Stimulated activated CD8-positive, alpha-beta memory T cell treated with anti-CD3 and anti-CD28 coated beads, Interleukin-7, amount 100 ng/mL, for 24 hours (primary cell): ENCODE results near the gene TYW1.
"Not testable (repeated sequence)": the region's sequence is repeated elsewhere in the genome, so short reads cannot be mapped to it uniquely, and the experiment has no call there.

Experiments
- DNase-seq: peaks from one replicate; pipeline ENCODE4 v3.0.0-alpha.2; 2020; ENCODE audit warnings: low read depth

TYW1 gene

DNA sequence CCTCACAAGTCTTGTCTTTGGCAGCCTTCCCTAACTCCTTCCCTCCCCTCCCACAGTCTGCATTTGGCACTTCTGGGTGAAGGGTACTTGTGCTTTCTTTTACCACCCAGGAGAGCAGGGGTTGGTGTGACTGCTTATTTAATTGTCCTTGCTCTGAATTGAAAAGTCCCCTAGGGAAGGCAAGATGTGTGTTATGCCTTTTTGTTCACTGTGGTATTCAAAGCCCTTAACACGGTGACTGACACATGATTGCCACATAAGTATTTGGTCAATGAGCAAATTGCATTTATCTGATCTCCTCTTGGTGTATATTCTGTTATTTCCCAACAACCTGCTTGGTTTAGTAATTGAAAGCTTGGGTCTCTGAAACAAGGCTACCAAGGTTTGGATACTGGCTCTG lies 134.1 kb downstream of the TYW1 start:
- not testable (repeated sequence) for DNase-seq

DNA sequence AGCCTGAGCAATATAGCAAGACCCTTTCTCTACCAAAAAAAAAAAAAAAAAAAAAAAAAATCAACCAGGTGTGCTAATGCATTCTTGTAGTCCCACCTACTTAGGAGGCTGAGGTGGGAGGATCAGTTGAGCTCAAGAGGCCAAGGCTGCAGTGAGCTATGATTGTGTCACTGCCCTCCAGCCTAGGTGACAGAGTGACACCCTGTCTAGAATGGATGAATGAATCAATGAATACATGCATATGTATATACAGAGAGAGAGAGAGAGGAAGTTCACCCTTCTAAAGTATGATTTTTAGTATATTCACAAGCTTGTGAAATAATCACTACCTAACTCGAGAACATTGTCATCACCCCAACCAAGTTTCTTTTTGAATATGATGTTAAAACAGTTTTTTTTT lies 138.3 kb downstream of the TYW1 start:
- DNase-seq = not testable (repeated sequence)

DNA sequence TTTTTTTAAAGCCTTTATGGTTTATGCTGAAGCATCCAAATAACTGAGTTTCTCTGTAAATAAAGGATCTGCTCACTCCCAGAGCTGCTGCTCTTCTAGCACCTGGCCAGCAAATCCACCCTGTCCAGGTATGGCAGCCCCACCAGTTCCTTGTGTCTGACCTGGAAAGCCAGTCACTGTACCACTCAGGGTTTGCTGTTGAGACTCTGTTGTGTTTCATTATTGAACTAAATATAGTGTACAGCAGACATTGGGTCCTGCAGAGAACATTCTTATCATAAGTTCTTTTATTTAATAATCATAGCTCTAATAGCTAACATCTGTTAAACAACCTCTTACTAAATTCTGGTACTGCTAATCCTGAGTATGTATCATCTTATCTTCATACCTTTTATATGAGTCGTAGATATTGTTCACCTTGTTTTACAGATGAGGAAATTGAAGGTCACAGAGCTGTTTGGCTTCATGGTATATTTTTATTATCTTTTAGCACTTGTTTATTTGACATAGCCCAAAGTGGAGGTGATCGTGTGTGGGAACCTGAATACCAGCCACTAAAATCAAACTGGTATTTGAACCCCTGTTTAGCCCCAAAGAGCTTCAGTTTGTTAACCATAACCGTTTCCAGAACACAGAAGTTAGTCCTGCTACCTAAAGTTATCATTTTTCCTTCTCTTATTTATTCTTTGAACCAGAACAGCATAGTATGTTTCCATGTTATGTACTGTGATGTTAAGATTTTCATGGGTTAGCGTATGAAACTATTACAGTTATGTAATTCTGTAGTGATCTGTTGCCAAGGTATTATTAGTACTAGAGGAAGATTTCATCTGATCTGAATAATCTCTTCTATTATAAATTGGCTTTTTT lies 139.2 kb downstream of the TYW1 start:
- not testable (repeated sequence) for DNase-seq

DNA sequence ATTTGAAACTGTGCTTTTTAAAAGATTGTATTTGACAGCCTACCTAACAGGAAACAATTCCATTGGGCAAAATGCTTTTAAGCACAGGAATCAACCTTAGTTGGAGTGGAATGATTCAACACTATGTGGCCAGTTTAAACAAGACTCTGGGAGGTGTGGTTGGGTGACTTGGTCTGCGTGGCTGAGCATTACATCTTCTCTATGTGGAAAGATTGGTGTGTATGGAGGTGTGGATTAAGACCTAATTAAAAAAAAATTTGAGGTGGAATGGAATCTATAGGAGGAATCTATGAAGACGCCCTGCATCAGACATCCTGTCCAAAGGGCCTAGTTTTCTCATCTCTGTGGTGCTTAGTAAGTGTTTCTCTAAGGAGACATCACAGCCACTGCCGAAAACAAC lies 140.9 kb downstream of the TYW1 start:
- DNase-seq = not testable (repeated sequence)

DNA sequence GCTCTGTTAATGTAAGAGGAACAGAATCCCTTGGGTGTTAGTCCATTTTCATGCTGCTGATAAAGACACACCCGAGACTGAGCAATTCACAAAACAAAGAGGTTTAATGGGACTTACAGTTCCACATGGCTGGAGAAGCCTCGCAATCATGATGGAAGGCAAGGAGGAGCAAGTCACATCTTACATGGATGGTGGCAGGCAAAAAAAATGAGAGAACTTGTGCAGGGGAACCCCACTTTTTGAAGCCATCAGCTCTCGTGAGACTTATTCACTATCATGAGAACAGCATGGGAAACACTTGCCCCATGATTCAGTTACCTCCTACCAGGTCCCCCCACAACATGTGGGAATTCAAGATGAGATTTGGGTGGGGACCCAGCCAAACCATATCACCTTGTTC lies 143.2 kb downstream of the TYW1 start:
- DNase-seq = not testable (repeated sequence)

DNA sequence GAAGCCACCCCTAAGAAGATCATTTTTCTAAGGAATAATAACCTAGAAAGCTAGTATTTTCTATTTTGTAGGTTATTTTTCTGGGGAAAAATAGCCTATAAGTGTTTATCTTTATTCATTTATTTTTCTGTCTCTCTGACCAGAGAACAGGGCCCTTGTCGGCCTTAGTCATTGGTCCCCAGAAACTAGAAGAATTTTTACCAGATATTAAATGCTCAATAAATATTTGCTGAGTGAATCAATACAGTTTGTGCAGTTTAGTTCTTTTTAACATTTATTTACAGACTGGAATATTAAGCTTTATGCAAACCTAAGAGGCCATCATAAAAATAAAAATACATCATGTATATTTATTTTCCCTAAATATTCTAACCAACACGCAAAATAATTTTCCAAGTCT lies 144.4 kb downstream of the TYW1 start:
- not testable (repeated sequence) for DNase-seq

DNA sequence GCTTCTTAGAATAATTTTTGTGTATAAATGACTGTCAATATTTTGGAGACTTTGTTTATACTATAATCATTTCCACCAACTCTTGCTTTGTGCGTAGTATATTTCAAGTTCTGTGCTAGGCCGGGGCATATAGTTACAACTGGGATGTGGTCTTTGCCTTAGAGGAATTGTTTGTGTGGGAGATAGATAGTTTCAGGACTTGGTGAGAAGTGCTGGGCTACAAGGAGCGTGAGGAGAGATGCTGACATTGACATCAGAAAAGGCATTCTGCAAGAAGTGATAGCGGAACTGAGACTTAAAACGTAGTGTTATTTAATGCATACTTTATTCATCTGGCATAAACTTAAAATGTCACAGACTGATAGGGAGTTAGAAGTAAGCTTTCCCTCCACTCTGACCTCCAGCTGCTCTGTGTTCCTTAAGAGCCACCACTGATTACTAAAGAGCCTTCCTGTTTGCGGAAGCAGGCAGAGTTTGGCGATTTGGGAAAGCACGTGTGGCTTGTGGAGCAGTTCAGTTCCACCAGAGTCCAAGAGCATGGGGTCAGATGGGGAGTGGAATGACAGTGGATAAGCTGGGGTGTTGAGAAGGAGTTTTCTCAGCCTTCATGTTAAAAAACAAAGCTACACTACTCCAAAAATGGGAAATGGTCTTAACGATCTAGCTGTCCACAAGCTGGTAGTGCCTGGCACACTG lies 146.6 kb downstream of the TYW1 start:
- not testable (repeated sequence) for DNase-seq

DNA sequence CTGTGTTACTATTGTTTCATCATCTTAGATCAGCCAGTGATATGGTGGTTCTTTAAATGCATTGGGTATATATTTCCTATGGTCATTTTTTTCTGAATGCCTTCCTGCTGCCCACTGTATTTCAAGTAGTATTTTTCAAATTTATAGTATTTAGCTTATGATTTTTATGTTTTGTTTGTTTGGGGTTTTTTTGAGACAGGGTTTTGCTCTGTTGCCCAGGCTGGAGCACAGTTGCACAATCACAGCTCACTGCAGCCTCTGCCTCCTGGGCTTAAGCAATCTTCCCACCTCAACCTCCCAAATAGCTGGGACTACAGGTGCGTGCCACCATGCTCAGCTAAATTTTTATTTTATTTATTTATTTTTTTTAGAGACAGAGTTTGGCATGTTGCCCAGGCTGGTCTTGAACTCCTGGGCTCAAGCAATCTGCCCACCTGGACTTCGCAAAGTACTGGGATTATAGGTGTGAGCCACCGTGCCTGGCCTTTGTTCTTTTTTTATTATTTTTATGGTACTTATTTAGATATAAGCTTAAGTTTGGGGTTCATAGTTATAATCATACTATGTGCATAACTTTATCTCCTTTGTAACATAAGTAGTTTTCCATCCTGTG lies 149.1 kb downstream of the TYW1 start:
- DNase-seq = not testable (repeated sequence)

DNA sequence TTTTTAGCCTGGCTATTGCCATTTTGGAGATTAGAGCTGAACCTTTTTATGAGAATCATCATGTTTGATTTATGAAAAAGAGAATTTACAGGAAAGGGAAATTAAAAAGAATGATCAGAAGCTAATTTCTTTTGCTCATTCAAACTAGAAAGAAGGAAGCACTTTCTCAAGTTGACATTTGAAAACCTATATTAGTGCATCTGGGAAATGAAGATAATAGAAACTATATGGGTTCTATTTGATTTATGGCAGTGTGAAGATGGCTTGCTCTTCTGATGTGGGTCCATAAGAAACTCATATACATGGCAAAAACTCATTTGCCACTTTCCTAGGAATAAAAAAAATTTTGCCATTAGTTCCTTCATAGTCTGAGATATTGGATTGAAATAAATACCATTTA lies 152.5 kb downstream of the TYW1 start:
- DNase-seq = not testable (repeated sequence)

DNA sequence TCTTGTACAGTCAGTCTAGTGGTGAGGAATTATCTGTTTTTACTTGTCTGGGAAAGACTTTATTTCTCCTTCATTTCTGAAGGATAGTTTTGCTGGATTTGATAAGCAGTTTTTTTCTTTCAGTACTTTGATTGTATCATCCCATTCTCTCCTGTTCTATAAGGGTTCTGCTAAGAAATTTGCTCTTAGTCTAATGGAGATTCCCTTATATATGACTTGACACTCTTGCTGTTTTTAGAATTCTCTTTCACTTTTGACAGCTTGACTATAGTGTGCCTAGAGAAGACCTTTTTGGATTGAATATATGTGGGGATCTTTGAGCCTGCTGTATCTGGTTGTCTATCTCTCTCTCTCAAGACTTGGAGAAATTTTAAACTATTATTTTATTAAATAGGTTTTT lies 157.7 kb downstream of the TYW1 start:
- DNase-seq = not testable (repeated sequence)

DNA sequence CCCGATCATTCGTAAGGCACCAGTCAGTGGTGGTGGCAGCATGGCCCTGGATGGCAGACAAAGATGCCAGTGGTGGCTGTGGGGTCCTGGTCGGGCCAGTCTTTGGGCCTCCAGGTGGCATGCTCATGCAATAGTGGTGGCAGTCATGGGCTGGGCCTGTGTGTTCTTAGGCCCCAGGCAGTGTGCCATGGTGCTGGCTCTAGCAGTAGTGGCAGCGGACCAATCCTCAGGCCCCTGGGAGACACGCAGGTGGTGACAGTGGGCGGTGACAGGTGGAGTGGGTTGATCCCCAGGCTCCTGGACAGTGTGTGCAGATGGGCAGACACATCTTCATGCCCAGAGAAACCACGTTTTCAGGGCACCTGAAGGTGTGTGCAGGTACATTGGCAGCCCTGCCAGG lies 159.4 kb downstream of the TYW1 start:
- not testable (repeated sequence) for DNase-seq

DNA sequence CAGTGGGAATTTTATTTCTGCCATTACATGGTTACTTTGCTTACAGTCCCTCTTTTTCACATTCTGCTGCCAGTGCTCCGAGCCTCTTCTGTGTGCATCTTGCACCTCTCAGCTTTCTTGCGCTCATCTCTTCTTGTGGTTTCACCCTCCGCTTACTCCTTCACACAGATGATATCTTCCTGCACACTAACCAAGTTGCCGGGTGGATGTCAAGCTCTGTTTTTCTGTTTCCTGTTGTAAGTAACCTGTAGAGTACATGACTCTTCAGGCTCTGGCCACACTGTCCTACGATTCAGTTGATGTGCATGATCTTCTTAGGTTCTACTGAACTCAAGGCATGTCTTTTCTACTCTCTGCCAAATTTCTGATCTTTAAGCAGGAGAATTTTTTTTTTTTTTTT lies 166.7 kb downstream of the TYW1 start:
- DNase-seq = not testable (repeated sequence)

DNA sequence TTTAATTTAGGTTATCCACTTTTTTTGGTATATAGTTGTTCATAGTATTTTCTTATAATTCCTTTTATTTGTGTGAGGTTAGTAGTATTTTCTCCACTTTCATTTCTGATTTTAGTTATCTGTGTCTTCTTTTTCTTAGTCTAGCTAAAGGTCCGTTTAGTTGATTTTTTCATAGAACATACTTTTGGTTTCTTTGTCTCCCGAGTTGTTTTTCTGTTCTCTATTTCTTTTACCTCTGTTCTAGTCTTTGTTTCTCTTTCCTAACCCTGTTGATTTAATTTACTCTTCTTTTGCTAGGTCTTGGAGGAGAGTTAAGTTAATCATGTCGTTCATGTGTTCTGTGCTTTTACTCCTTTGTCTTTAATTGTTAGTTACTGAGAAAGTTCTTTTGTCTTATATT lies 174.5 kb downstream of the TYW1 start:
- DNase-seq = not testable (repeated sequence)

DNA sequence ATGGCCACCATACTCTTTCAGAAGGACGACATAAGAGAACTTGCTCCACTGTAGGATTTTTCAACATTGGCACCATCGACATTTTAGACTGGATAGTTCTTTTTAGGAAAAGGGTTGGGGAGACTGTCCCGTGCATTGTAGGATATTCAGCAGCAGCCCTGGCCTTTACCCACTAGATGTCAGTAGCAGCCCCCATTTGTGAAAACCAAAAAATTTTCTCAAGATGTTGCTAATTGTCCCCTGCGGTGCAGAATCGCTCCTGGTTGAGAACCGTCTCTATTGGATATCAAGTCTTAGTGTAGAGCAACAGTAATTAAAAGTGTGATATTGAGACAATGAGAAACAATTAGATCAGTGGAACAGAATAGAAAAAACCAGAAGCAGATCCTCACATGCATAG lies 180.1 kb downstream of the TYW1 start:
- not testable (repeated sequence) for DNase-seq

DNA sequence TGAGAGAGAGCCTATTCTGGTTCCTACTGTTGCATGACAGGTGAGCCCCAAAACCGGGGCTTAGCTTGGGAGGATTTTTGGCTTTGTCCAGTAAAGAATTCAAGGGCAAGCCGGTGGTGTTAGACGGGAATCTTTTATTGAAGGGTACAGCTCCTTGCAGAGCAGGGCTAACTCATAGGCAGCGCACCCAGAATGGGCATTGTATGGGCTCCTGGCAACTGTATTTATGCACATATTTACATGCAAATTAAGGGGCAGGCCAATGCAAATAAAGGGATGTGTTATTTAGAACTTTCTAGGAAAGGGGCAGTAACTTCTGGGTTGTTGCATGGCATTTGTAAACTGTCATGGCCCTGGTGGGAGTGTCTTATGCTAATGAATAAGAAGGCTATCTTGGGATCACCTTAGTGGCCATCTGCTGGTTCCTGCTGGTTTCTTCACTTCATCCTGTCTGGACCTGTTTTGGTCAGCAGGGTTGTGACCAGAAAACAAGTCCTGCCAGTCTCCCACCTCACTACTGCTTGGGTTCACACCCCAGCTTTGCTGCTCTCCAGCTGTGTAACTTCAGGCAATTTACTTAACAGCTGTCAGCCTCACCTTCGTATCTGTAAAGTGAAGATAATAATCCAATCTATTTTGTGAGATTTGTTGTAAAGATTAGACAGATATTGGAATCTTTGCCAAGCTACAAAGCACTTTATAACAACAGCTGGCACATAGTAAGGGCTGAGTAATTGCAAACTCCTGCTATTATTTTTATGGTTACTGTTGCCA lies 182.5 kb downstream of the TYW1 start:
- not testable (repeated sequence) for DNase-seq

DNA sequence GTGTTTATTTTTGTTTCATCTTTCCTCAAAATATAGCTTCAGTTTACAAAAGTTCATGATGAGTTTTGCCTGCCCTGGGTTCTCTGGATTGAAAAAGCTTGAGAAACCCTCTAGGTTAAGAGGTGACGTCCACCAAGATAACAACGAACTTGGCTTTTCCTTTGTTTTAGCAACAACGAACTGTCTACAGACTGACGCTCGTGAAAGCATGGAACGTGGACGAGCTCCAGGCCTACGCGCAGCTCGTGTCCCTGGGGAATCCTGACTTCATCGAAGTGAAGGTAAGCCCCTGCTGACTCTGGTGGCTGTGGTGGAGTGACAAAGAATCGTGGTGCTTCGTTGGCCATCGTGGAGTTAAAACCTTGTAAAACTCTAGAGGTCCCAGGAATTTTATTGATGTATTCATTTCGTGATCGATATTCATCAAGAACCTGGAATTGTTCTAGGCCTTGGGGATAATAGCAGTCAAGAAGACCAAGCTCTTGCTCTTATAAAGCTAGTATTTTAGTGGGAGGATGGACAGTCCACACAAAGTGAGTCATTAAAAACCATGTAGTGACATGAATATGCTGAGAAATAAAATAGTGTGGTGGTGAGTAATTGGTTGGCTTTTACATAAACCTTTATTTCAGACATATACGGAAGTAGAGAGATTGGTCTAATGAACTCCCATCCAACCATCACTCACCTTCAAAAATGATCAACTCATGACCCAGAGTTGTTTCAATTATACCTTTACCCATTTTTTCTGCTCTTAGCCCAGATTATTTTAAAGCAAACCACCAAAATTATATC lies 186.5 kb downstream of the TYW1 start:
- DNase-seq = not testable (repeated sequence)

DNA sequence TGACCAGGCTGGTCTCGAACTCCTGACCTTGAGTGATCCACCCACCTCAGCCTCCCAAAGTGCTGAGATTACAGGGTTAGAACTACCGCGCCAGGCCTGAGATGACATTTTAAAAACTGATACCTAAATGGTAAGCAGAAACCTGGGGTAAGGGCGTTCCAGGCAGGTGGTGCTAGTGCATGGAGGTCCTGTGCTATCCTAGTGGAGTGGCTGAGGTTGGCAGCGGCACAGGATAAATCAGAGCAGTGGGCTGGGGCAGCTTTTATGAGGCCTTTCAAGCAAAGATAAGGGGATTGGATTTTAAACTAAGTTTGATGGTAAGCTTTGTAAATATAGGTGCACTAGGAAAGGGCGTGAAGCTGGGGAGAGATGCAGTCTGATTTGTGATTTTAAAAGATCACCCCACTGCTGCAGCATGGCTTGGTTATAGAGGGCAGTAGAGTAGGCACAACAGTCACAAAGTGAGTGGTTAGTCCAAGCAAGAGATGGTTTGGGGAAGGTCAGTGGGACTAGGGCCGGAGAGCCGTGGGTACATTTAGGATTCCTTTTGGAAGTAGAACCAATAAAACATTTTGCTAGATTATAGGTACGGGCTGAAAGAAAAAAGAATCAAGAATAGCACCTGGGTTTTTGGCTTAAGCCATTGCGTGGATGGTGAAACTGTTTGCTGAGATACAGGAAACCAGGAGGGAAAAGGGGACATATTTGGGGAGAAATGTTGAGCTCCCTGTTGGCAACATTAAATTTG lies 188.5 kb downstream of the TYW1 start:
- not testable (repeated sequence) for DNase-seq

DNA sequence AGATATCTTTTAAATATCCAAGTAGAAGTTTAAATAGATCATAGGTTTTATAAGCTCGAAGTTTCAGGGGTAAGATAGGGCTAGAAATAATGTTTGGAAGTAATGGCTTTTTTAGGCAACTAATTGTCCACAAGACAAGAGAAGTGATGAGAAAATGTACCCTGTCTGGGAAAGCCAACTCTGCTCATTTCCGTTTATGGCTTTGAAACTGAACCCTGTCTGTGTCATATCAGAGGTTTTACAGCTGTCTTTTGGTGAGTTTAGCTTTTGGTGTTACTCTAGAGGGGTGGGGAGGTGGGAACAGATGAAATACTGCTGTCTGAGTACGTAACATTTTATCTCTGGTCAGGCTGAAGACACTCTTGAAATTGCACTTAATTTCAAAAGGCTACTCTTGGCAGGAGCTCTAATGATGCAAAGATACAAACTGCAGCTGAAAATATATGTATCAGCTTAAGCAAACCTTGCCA lies 189.1 kb downstream of the TYW1 start:
- not testable (repeated sequence) for DNase-seq

DNA sequence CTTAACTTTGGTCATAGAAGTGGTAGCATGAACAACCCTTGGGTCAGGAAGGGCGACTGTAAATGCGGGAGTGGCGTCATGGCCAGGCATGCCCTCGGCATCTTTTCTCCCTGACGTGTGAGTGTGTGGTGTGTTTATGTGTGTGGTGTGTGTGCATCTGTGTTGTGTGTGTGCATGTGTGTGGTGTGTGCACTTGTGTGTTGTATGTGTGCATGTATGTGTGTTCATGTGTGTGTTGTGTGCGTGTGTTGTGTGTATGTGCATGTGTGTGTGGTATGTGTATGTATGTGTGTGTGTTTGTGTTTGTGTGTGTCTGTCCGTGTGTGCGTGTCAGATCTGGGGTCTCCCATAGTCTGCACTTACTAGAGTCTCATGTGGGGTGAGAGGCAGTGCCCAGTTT lies 192.5 kb downstream of the TYW1 start:
- not testable (repeated sequence) for DNase-seq

DNA sequence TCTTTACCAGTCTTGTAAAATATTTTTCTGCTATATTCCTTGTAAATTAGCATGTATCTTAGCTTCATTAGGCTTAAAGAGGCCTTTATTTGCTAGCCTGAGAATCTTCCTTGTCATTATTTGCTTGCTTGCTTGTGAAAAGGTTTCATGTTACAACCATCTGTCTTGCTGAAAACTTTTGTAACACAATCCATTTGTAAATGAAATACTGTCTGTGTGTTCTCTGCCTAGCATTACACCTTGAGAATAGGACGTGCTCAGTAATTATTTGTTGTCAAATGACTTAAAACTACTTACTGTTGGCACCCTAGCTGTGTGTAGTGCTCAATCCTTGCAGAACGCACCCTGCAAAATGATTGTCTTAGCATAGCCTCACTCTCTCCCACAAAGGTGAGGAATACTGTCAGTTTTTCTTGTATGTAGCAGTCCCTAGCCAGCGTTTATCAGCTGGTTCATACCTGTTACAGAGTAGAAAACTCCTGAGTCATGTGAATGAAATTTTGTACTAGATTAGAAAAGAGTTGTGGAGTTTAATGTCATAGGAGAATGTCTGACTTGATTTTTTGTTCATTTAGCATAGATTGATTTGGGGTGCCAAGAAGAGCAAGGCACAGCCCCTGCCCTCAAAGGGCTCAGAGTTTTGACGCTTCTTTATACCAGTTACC lies 193.3 kb downstream of the TYW1 start:
- DNase-seq = not testable (repeated sequence)
